ENCODE data around the gene CNTNAP5.

The CNTNAP5 gene

DNA sequence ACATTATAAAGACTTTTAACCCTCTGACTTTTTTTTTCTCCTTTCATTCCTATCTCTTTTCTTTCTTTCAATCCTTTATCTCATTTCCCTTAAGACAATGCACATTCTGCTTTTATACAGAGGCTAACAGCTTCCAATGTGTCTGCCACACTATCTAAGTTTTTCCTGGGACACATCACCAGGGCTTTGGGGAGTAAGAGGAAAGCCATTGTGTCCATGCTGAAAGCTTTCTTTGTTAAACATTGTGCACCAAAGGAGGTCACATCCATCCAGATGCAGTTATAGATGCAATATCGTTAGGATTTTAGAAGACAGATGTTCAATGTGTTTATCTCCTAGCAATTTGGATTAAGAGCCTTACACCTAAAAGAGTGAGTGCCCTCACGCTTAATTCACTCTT is 534.1 kb downstream of the CNTNAP5 start:
- Histone ChIP-seq H3K4me2 (ENCODE audit: low read length, poor library complexity, severe bottlenecking) (no peak overlapping the region), H3K14ac (ENCODE audit: low read length in 2 of 2) (no peak overlapping the region), H4K8ac (ENCODE audit: low read length) (no peak overlapping the region), H3K23ac (ENCODE audit: low read length in 2 of 2) (no peak overlapping the region), H3K27ac (ENCODE audit: low read length, poor library complexity, severe bottlenecking) (no peak overlapping the region), H4K91ac (ENCODE audit: low read length) (no peak overlapping the region), H2BK15ac (ENCODE audit: low read depth, poor library complexity, severe bottlenecking) (no peak overlapping the region), H3K9me3 (ENCODE audit: control insufficient read depth, low read length) (no peaks in the 10 kb centered on the region), H3K36me3 (ENCODE audit: control insufficient read depth in 1 of 2, insufficient read depth in 2 of 2, low read depth in 1 of 2, low read length in 2 of 2) (no peaks in the 10 kb centered on the region), H3K79me1 (replicated peaks; ENCODE audit: low read length, poor library complexity, severe bottlenecking) (no peaks in the 10 kb centered on the region), H2BK12ac (ENCODE audit: low read length in 2 of 2) (no peak overlapping the region), H3K4me3 (ENCODE audit: insufficient read depth in 1 of 2, low read depth in 1 of 2, low read length in 2 of 2) (no peak overlapping the region), H3K4me1 (ENCODE audit: control insufficient read depth, insufficient read depth, low read depth, low read length) (no peaks in the 10 kb centered on the region), H2AK5ac (ENCODE audit: low read length, severe bottlenecking) (no peak overlapping the region), H3K9ac (ENCODE audit: low read length) (no peak overlapping the region), H2BK5ac (ENCODE audit: low read depth, low read length, poor library complexity, severe bottlenecking) (no peak overlapping the region), H2AFZ (ENCODE audit: low read depth, low read length) (no peak overlapping the region), H3K4ac (ENCODE audit: low read depth in 1 of 2, low read length in 2 of 2) (no peak overlapping the region), H2BK120ac (ENCODE audit: low read depth, low read length) (no peak overlapping the region), H3K27me3 (ENCODE audit: control insufficient read depth in 1 of 2, insufficient read depth in 1 of 2, low read length in 2 of 2) (no peaks in the 10 kb centered on the region), H3K18ac (ENCODE audit: low read depth in 1 of 2, low read length in 2 of 2) (no peak overlapping the region)
- WGBS: no CpG with 5 or more reads among the region's 2 CpGs
- no peak for DNase-seq

- no peaks in the 10 kb centered on the region for H3K36me3 ChIP-seq (ENCODE audit: control insufficient read depth in 1 of 2, insufficient read depth in 2 of 2, low read depth in 1 of 2, low read length in 2 of 2)
- H3K18ac ChIP-seq (ENCODE audit: low read depth in 1 of 2, low read length in 2 of 2): no peak overlapping the region
- no peak overlapping the region for H2BK15ac ChIP-seq (ENCODE audit: low read depth, poor library complexity, severe bottlenecking)
- H4K91ac ChIP-seq (ENCODE audit: low read length): no peak overlapping the region
- no peak overlapping the region for H3K4ac ChIP-seq (ENCODE audit: low read depth in 1 of 2, low read length in 2 of 2)
- H3K27ac ChIP-seq (ENCODE audit: low read length, poor library complexity, severe bottlenecking): no peak overlapping the region
- H3K23ac ChIP-seq (ENCODE audit: low read length in 2 of 2): no peak overlapping the region
- no peak overlapping the region for H3K4me3 ChIP-seq (ENCODE audit: insufficient read depth in 1 of 2, low read depth in 1 of 2, low read length in 2 of 2)
- no peak overlapping the region for H2BK5ac ChIP-seq (ENCODE audit: low read depth, low read length, poor library complexity, severe bottlenecking)
- H3K79me1 ChIP-seq (replicated peaks; ENCODE audit: low read length, poor library complexity, severe bottlenecking): no peaks in the 10 kb centered on the region
- no peak overlapping the region for H2AFZ ChIP-seq (ENCODE audit: low read depth, low read length)
- H2BK120ac ChIP-seq (ENCODE audit: low read depth, low read length): no peak overlapping the region
- no peak overlapping the region for H3K9ac ChIP-seq (ENCODE audit: low read length)
- 47% methylated on average over 3 of the region's 4 CpGs for WGBS
- no peak overlapping the region for H4K8ac ChIP-seq (ENCODE audit: low read length)
- H3K14ac ChIP-seq (ENCODE audit: low read length in 2 of 2): no peak overlapping the region
- no peak overlapping the region for H3K4me2 ChIP-seq (ENCODE audit: low read length, poor library complexity, severe bottlenecking)
- no peaks in the 10 kb centered on the region for H3K4me1 ChIP-seq (ENCODE audit: control insufficient read depth, insufficient read depth, low read depth, low read length)
- H3K9me3 ChIP-seq (ENCODE audit: control insufficient read depth, low read length): no peaks in the 10 kb centered on the region
- no peak for DNase-seq
- H2BK12ac ChIP-seq (ENCODE audit: low read length in 2 of 2): no peak overlapping the region
- H2AK5ac ChIP-seq (ENCODE audit: low read length, severe bottlenecking): no peak overlapping the region
- no peaks in the 10 kb centered on the region for H3K27me3 ChIP-seq (ENCODE audit: control insufficient read depth in 1 of 2, insufficient read depth in 1 of 2, low read length in 2 of 2)
Observed at GRCh38 chr2:124560592-124561112, 535.6 kb downstream of the CNTNAP5 start.

- Histone ChIP-seq H4K8ac (ENCODE audit: low read length) (no peak overlapping the region), H2BK5ac (ENCODE audit: low read depth, low read length, poor library complexity, severe bottlenecking) (no peak overlapping the region), H2BK15ac (ENCODE audit: low read depth, poor library complexity, severe bottlenecking) (no peak overlapping the region), H3K9ac (ENCODE audit: low read length) (no peak overlapping the region), H3K9me3 (ENCODE audit: control insufficient read depth, low read length) (no peaks in the 10 kb centered on the region), H3K23ac (ENCODE audit: low read length in 2 of 2) (no peak overlapping the region), H3K27ac (ENCODE audit: low read length, poor library complexity, severe bottlenecking) (no peak overlapping the region), H3K36me3 (ENCODE audit: control insufficient read depth in 1 of 2, insufficient read depth in 2 of 2, low read depth in 1 of 2, low read length in 2 of 2) (no peaks in the 10 kb centered on the region), H3K18ac (ENCODE audit: low read depth in 1 of 2, low read length in 2 of 2) (no peak overlapping the region), H2BK12ac (ENCODE audit: low read length in 2 of 2) (no peak overlapping the region), H4K91ac (ENCODE audit: low read length) (no peak overlapping the region), H3K79me1 (replicated peaks; ENCODE audit: low read length, poor library complexity, severe bottlenecking) (no peaks in the 10 kb centered on the region), H3K4me2 (ENCODE audit: low read length, poor library complexity, severe bottlenecking) (no peak overlapping the region), H3K27me3 (ENCODE audit: control insufficient read depth in 1 of 2, insufficient read depth in 1 of 2, low read length in 2 of 2) (no peaks in the 10 kb centered on the region), H2AFZ (ENCODE audit: low read depth, low read length) (no peak overlapping the region), H2BK120ac (ENCODE audit: low read depth, low read length) (no peak overlapping the region), H3K4me3 (ENCODE audit: insufficient read depth in 1 of 2, low read depth in 1 of 2, low read length in 2 of 2) (no peak overlapping the region), H2AK5ac (ENCODE audit: low read length, severe bottlenecking) (no peak overlapping the region), H3K14ac (ENCODE audit: low read length in 2 of 2) (no peak overlapping the region), H3K4ac (ENCODE audit: low read depth in 1 of 2, low read length in 2 of 2) (no peak overlapping the region), H3K4me1 (ENCODE audit: control insufficient read depth, insufficient read depth, low read depth, low read length) (no peaks in the 10 kb centered on the region)
- WGBS: no CpG with 5 or more reads among the region's 2 CpGs
- no peak for DNase-seq
Observed at GRCh38 chr2:124561486-124561885, 536.4 kb downstream of the CNTNAP5 start.

DNA sequence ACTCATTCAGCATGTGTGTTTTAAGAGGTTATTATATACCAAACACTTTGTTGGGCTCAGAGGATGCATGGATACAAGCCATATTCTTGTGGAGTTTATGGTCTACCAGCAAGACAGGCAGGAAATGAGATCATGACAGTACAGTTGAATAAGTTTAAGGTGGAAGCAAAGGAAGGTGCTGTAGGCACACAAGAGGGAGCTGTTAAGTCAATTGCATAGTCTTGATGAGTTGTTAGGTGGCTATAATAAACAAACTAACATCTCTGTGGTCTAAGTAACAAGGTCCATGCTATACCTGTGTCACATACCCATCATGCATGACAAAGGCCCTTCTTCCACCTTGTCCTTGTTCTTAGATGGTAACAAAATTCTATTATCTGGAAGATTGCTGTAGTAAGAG is 538.3 kb downstream of the CNTNAP5 start:
- no peak overlapping the region for H2BK12ac ChIP-seq (ENCODE audit: low read length in 2 of 2)
- H3K4me1 ChIP-seq (ENCODE audit: control insufficient read depth, insufficient read depth, low read depth, low read length): no peaks in the 10 kb centered on the region
- H2BK15ac ChIP-seq (ENCODE audit: low read depth, poor library complexity, severe bottlenecking): no peak overlapping the region
- H2BK5ac ChIP-seq (ENCODE audit: low read depth, low read length, poor library complexity, severe bottlenecking): no peak overlapping the region
- no peak overlapping the region for H3K4me2 ChIP-seq (ENCODE audit: low read length, poor library complexity, severe bottlenecking)
- DNase-seq: no peak
- H3K4me3 ChIP-seq (ENCODE audit: insufficient read depth in 1 of 2, low read depth in 1 of 2, low read length in 2 of 2): no peak overlapping the region
- no peak overlapping the region for H3K4ac ChIP-seq (ENCODE audit: low read depth in 1 of 2, low read length in 2 of 2)
- H3K9ac ChIP-seq (ENCODE audit: low read length): no peak overlapping the region
- H2AK5ac ChIP-seq (ENCODE audit: low read length, severe bottlenecking): no peak overlapping the region
- no peaks in the 10 kb centered on the region for H3K27me3 ChIP-seq (ENCODE audit: control insufficient read depth in 1 of 2, insufficient read depth in 1 of 2, low read length in 2 of 2)
- H2AFZ ChIP-seq (ENCODE audit: low read depth, low read length): no peak overlapping the region
- H3K36me3 ChIP-seq (ENCODE audit: control insufficient read depth in 1 of 2, insufficient read depth in 2 of 2, low read depth in 1 of 2, low read length in 2 of 2): no peaks in the 10 kb centered on the region
- H2BK120ac ChIP-seq (ENCODE audit: low read depth, low read length): no peak overlapping the region
- H3K27ac ChIP-seq (ENCODE audit: low read length, poor library complexity, severe bottlenecking): no peak overlapping the region
- H3K23ac ChIP-seq (ENCODE audit: low read length in 2 of 2): no peak overlapping the region
- no peak overlapping the region for H4K8ac ChIP-seq (ENCODE audit: low read length)
- no peak overlapping the region for H3K18ac ChIP-seq (ENCODE audit: low read depth in 1 of 2, low read length in 2 of 2)
- H3K79me1 ChIP-seq (replicated peaks; ENCODE audit: low read length, poor library complexity, severe bottlenecking): no peaks in the 10 kb centered on the region
- H3K14ac ChIP-seq (ENCODE audit: low read length in 2 of 2): no peak overlapping the region
- no peaks in the 10 kb centered on the region for H3K9me3 ChIP-seq (ENCODE audit: control insufficient read depth, low read length)
- H4K91ac ChIP-seq (ENCODE audit: low read length): no peak overlapping the region
